ENCODE measurements around the gene LUZP1.

Gene LUZP1

DNA sequence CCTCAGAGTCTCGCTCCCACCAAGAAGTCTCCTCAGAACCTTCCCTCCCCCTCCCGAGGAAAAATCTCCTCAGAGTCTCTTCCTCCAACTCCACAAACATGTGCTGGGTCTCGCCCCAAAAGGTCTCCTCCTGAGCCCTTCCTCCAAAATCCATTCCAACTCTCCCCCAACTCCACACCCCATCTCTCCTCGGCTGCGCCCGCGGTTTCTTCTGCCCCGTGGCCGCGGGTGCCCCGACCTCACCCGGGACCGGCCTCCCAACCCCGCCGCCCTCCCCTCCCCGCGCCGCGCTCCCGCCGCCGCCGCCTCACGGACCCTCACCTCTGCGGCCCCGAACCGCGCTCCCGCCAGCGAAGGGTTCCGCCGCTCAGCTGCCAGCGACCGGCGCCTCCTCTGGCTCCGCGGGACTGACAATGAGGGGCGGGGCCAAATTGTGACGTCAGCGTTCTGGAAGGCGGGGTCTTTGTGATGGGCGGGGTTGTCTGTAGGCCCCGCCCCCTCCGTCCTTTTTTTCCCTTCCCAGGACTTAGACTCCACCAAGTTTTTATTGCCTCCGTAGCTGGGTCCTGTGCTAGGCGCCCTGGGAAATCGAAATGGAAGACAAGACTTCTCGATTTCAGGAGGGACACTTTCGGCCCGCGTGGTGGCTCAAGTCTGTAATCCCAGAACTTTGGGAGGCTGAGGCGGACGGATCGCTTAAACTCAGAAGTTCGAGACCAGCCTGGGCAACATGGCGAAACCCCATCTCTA lies at the start of gene LUZP1:
Gene LUZP1 (minus strand): TSS at position 412 of the 750 bp plus-strand sequence.
- Histone ChIP-seq H3K27ac (ENCODE audit: extremely low read depth, low read depth, low read length) (peak within 1 kb of the TSS; percentile 76), H3K36me3 (ENCODE audit: control insufficient read depth in 2 of 2, insufficient read depth in 1 of 2, low read length in 2 of 2) (no peaks in the 10 kb centered on the region), H3K4me3 (ENCODE audit: low read depth, low read length) (peak within 1 kb of the TSS; percentile 73), H3K9me3 (ENCODE audit: control insufficient read depth, insufficient read depth, low read depth, low read length) (no peaks in the 10 kb centered on the region), H3K4me1 (ENCODE audit: control insufficient read depth, insufficient read depth, low read length) (peaks cover 14% of the 10 kb centered on the region)
- CTCF ChIA-PET, result interaction anchor here (0.7 to 2.6 kb wide), 6 partner anchors 14 to 329 kb away, joined by 3 to 17 read pairs (median 6); no protein-coding TSS in a partner anchor
- POLR2A ChIA-PET, result interaction anchor here (0.5 to 3.3 kb wide), 8 partner anchors 9 to 566 kb away, joined by 3 to 16 read pairs (median 4); no protein-coding TSS in a partner anchor
- TF ChIP-seq ZNF600 (tag by site-specific recombination; IDR thresholded peaks at IDR 0.05) (peak; percentile 70; the same call in 1 of the 2 replicates), ZBTB48 (tag by site-specific recombination; IDR thresholded peaks at IDR 0.05) (peak; percentile 65), ZNF621 (tag by site-specific recombination; IDR thresholded peaks at IDR 0.05) (no peak), BCL11A (tag by site-specific recombination; IDR thresholded peaks at IDR 0.05; ENCODE audit: low read depth) (no peak), ZNF112 (tag by site-specific recombination; IDR thresholded peaks at IDR 0.05) (no peak), YY1 (tag by site-specific recombination; IDR thresholded peaks at IDR 0.05) (no peak; the same call in 1 of the 2 replicates), PRDM1 (tag by site-specific recombination; IDR thresholded peaks at IDR 0.05) (peak; percentile 59; the same call in 1 of the 2 replicates), ZNF394 (tag by site-specific recombination; IDR thresholded peaks at IDR 0.05; ENCODE audit: borderline replicate concordance) (no peak), OSR2 (tag by site-specific recombination; IDR thresholded peaks at IDR 0.05) (0 out of 2 replicates have a peak, but pooled peaks have one; percentile 23), ZNF785 (tag by site-specific recombination; IDR thresholded peaks at IDR 0.05) (peak; percentile 67; the same call in 1 of the 2 replicates), ZXDB (tag by site-specific recombination; IDR thresholded peaks at IDR 0.05) (no peak), GLI4 (tag by site-specific recombination; IDR thresholded peaks at IDR 0.05) (no peak), IKZF3 (tag by site-specific recombination; IDR thresholded peaks at IDR 0.05) (peak; percentile 92), ZFP69B (tag by site-specific recombination; IDR thresholded peaks at IDR 0.05) (peak; percentile 43; the same call in 1 of the 2 replicates), SP7 (tag by site-specific recombination; IDR thresholded peaks at IDR 0.05) (no peak; the same call in 1 of the 2 replicates), ZFHX2 (tag by site-specific recombination; conservative IDR thresholded peaks at IDR 0.05) (0 out of 2 replicates have a peak, but pooled peaks have one; percentile 7), ZNF645 (tag by site-specific recombination; IDR thresholded peaks at IDR 0.05) (no peak), ZNF837 (tag by site-specific recombination; IDR thresholded peaks at IDR 0.05) (no peak), YY2 (tag by site-specific recombination; IDR thresholded peaks at IDR 0.05) (no peak), ZNF335 (tag by site-specific recombination; conservative IDR thresholded peaks at IDR 0.05) (peak; percentile 84), SCRT1 (tag by site-specific recombination; IDR thresholded peaks at IDR 0.05; ENCODE audit: borderline replicate concordance) (no peak), ZNF544 (tag by site-specific recombination; IDR thresholded peaks at IDR 0.05) (no peak), ZNF311 (tag by site-specific recombination; IDR thresholded peaks at IDR 0.05; ENCODE audit: borderline replicate concordance) (no peak), MZF1 (tag by site-specific recombination; IDR thresholded peaks at IDR 0.05; ENCODE audit: borderline replicate concordance) (no peak), HOXA7 (CRISPR knock-in tag; IDR thresholded peaks at IDR 0.05; ENCODE audit: borderline replicate concordance) (no peak), ZNF211 (tag by site-specific recombination; IDR thresholded peaks at IDR 0.05; ENCODE audit: low read depth) (no peak), SP2 (tag by site-specific recombination; IDR thresholded peaks at IDR 0.05) (peak; percentile 85), ZNF157 (tag by site-specific recombination; IDR thresholded peaks at IDR 0.05) (no peak), RBAK (tag by site-specific recombination; IDR thresholded peaks at IDR 0.05) (no peak), ZNF423 (tag by site-specific recombination; IDR thresholded peaks at IDR 0.05) (no peak), ZNF221 (tag by site-specific recombination; IDR thresholded peaks at IDR 0.05; ENCODE audit: borderline replicate concordance) (no peak), ZNF132 (tag by site-specific recombination; IDR thresholded peaks at IDR 0.05; ENCODE audit: borderline replicate concordance) (no peak), ZBTB11 (tag by site-specific recombination; conservative IDR thresholded peaks at IDR 0.05; ENCODE audit: low read depth) (peak; percentile 74)
- TF ChIP-seq, protein P1, sequence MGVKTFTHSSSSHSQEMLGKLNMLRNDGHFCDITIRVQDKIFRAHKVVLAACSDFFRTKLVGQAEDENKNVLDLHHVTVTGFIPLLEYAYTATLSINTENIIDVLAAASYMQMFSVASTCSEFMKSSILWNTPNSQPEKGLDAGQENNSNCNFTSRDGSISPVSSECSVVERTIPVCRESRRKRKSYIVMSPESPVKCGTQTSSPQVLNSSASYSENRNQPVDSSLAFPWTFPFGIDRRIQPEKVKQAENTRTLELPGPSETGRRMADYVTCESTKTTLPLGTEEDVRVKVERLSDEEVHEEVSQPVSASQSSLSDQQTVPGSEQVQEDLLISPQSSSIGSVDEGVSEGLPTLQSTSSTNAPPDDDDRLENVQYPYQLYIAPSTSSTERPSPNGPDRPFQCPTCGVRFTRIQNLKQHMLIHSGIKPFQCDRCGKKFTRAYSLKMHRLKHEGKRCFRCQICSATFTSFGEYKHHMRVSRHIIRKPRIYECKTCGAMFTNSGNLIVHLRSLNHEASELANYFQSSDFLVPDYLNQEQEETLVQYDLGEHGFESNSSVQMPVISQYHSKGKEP (tag by site-specific recombination; IDR thresholded peaks at IDR 0.05), result no peak
